A673 (cell line): ENCODE results near the gene PCBP3. TPM values are rescaled to one million over a fixed set of nuclear protein-coding genes. Genes with fewer than 3 reads are reported as not detected.

Source experiments
- BruUV-seq: library from RNA; stranded (reverse); fragments of 400-500 nt; replicated peaks from 2 replicates; lab custom pipeline; 2021; lab: Mats Ljungman, UMichigan
- CTCF ChIA-PET: fragments of 300-600 bp; sonication (Branson Sonifier 250); formaldehyde crosslinking; loops from one replicate; lab custom pipeline; 2022; ENCODE audit warnings: antibody characterized with exemption; lab: Charles Lee
- POLR2A ChIA-PET: fragments of 300-600 bp; sonication (Branson Sonifier 250); formaldehyde crosslinking; loops from one replicate; lab custom pipeline; 2022; ENCODE audit warnings: antibody characterized with exemption; ENCODE audit not compliant: low non-redundant PET; lab: Charles Lee
- DNase-seq: peaks from one replicate; pipeline ENCODE4 v3.0.0-alpha.2; 2015; ENCODE audit warnings: low spot score
- H3K27ac ChIP-seq: fragments of 200-600 bp; sonication (generic); 2 replicates; pipeline ENCODE4 v1.5.1; 2016; ENCODE audit warnings: mixed run types, low read depth, mild to moderate bottlenecking, mixed read lengths, antibody characterized with exemption, low read length; ENCODE audit not compliant: poor library complexity, severe bottlenecking
- H3K27me3 ChIP-seq: fragments of 200-600 bp; sonication (generic); replicated peaks from 2 replicates; pipeline ENCODE4 v1.6.1; 2017; ENCODE audit warnings: mixed run types, low read depth, mild to moderate bottlenecking, mixed read lengths, antibody characterized with exemption, low read length; ENCODE audit not compliant: insufficient read depth, poor library complexity
- H3K36me3 ChIP-seq: fragments of 200-600 bp; sonication (generic); 2 replicates; pipeline ENCODE4 v1.6.1; 2016; ENCODE audit warnings: mixed run types, mild to moderate bottlenecking, mixed read lengths, antibody characterized with exemption, low read length; ENCODE audit not compliant: insufficient read depth, poor library complexity, severe bottlenecking
- H3K4me1 ChIP-seq: fragments of 200-600 bp; sonication (generic); 2 replicates; pipeline ENCODE4 v1.6.1; 2017; ENCODE audit warnings: mixed run types, mild to moderate bottlenecking, mixed read lengths, antibody characterized with exemption, low read length; ENCODE audit not compliant: insufficient read depth, poor library complexity, severe bottlenecking
- H3K4me3 ChIP-seq: fragments of 200-600 bp; sonication (generic); 2 replicates; pipeline ENCODE4 v1.5.1; 2016; ENCODE audit warnings: low read depth, mixed run types, mild to moderate bottlenecking, mixed read lengths, low read length; ENCODE audit not compliant: poor library complexity, severe bottlenecking
- H3K9me3 ChIP-seq: fragments of 200-600 bp; sonication (generic); 2 replicates; pipeline ENCODE4 v1.6.1; 2016; ENCODE audit warnings: mixed run types, low read depth, mild to moderate bottlenecking, mixed read lengths, antibody characterized with exemption, low read length; ENCODE audit not compliant: poor library complexity, severe bottlenecking
- CTCF ChIP-seq: fragments of 300-800, 200-600 bp; sonication (generic); conservative IDR thresholded peaks from 2 replicates; pipeline ENCODE4 v1.5.1; 2017; ENCODE audit warnings: low read depth, mild to moderate bottlenecking, antibody characterized with exemption, low read length, moderate library complexity, mixed read lengths
- EZH2 ChIP-seq: fragments of 200-600 bp; sonication (generic); IDR thresholded peaks from 2 replicates; pipeline ENCODE4 v1.6.1; 2017; ENCODE audit warnings: borderline replicate concordance, low read depth, mild to moderate bottlenecking, mixed read lengths, antibody characterized with exemption, low read length; ENCODE audit not compliant: poor library complexity, severe bottlenecking
- intact Hi-C: fragments of 100-400 bp; cut with micrococcal nuclease; formaldehyde crosslinking; loops from one replicate; pipeline ENCODE4 v1.10.0; 2022; ENCODE audit not compliant: unreplicated experiment
- total RNA-seq: library from RNA; stranded (reverse); gene quantifications from 2 replicates; pipeline ENCODE4 v1.2.3, GENCODE V29; 2021

The PCBP3 gene
- total RNA-seq, 1 experiment from 2014 or later, result 25.6 TPM

DNA sequence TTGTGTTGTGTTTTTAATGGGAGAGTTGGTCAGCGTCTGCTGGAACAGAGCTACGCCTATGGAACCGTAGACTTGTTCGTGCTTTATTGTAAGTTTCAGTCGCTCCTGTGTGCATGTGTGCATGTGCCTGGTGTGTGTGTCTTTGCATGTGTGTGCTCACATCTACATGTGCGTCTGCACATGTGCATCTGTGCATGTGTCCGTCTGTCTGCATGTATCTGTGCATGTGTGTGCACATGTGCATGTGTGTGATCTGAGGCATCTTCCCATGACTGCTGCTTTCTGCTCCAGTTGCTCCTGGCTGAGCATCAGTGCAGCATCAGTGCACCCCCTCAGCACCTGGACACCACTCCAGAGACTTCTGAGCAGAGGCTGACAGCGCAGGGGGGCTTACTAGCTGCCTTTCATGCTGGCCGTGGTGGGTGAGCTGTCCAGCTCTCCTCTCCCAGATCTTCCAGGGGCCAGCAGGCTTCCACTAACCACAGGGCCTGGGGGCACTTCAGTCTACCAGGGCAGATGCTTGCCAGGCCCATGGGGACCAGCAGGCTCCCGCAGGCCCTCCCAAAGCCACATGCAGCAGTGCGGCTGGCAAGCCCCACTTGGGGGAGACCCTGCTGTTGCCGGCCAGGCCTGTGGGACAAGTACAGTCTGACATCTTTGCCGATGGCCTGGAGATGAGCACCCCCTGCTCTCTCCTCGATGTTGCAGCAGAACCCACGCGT, 47.8 kb upstream of the PCBP3 start:
- no peaks in the 10 kb centered on the region for H3K4me1 ChIP-seq
- POLR2A ChIA-PET, result no interaction called here
- no peaks in the 10 kb centered on the region for H3K27me3 ChIP-seq
- intact Hi-C loops, result no loop called here
- DNase-seq, result no peak
- TF ChIP-seq CTCF (no peak), EZH2 (no peak)
- H3K36me3 ChIP-seq, result no peaks in the 10 kb centered on the region
- no peaks in the 10 kb centered on the region for H3K9me3 ChIP-seq
- CTCF ChIA-PET, result interaction anchor here (1.3 kb wide), 1 partner anchor 40 kb away, joined by 7 read pairs; no protein-coding TSS in a partner anchor
- no peak overlapping the region for H3K27ac ChIP-seq
- BruUV-seq, result no TSS peak
- no peak overlapping the region for H3K4me3 ChIP-seq

DNA sequence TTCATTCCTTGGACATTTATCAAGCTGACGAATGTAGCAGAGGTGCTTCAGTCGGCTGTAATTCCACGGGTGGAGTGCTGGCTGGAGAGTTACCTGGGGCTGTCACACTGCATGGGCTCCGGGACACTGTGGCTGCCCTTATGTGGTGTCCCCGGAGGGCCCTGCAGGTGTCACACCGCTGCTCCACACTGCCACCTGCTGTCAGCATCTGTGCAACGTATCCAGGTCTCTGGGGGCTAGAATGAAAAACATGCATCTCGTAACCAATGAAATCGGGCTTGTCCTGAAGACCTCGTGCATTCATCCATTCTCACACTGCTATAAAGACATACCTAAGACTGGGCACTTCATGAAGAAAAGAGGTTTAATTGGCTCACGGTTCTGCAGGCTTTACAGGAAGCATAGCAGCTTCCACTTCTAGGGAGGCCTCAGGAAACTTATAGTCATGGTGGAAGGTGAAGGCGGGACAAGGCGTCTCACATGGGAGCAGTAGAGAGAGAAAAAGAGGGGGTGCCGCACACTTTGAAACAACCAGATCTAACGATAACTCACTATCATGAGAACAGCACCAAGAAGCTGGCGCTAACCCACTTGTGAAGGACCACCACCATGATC, 46.7 kb upstream of the PCBP3 start:
- no peak overlapping the region for H3K4me3 ChIP-seq
- H3K9me3 ChIP-seq, result no peaks in the 10 kb centered on the region
- intact Hi-C loops, result no loop called here
- no peaks in the 10 kb centered on the region for H3K4me1 ChIP-seq
- CTCF ChIA-PET, result interaction anchor here (0.6 to 1.3 kb wide), 2 partner anchors 11 to 41 kb away, joined by 3 to 7 read pairs; no protein-coding TSS in a partner anchor
- no peak overlapping the region for H3K27ac ChIP-seq
- BruUV-seq, result no TSS peak
- peak; percentile 60 for DNase-seq
- POLR2A ChIA-PET, result no interaction called here
- H3K36me3 ChIP-seq, result no peaks in the 10 kb centered on the region
- TF ChIP-seq EZH2 (no peak), CTCF (peak; percentile 88)
- no peaks in the 10 kb centered on the region for H3K27me3 ChIP-seq

DNA sequence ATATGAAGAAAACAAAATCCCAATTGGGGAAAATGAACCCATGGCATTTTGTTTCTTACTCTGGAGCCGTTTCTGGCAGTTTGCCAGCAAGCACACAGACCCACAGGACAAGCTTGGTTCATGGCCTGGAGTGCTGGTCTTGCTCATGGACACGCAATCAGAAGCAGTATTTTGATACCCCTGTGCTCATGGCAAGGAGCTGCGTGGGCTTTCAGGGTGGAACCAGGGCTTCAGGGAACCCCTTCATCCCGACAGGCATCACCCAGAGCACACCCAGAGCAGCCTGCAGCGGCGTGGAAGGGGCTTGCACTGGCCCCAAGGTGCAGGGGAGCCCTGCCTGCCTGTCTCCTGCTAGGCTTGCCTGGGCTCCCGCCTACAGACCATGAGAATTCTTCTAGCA, 45.4 kb upstream of the PCBP3 start:
- ChIA-PET POLR2A (no interaction called here), CTCF (no interaction called here)
- intact Hi-C loops, result no loop called here
- Histone ChIP-seq H3K4me3 (no peak overlapping the region), H3K36me3 (no peaks in the 10 kb centered on the region), H3K9me3 (no peaks in the 10 kb centered on the region), H3K27me3 (no peaks in the 10 kb centered on the region), H3K27ac (no peak overlapping the region), H3K4me1 (no peaks in the 10 kb centered on the region)
- BruUV-seq, result no TSS peak
- TF ChIP-seq CTCF, result no peak
- TF ChIP-seq EZH2, result no peak
- no peak for DNase-seq
